A673 (cell line): ENCODE results near the gene FGF1. TPM values are rescaled to one million over a fixed set of nuclear protein-coding genes. Genes with fewer than 3 reads are reported as not detected.
A peak's percentile ranks its signal among the peaks of the same experiment; 100 is the strongest.

Source experiments
- BruUV-seq: library from RNA; stranded (reverse); fragments of 400-500 nt; replicated peaks from 2 replicates; lab custom pipeline; 2021; lab: Mats Ljungman, UMichigan
- CTCF ChIA-PET: fragments of 300-600 bp; sonication (Branson Sonifier 250); formaldehyde crosslinking; loops from one replicate; lab custom pipeline; 2022; ENCODE audit warnings: antibody characterized with exemption; lab: Charles Lee
- POLR2A ChIA-PET: fragments of 300-600 bp; sonication (Branson Sonifier 250); formaldehyde crosslinking; loops from one replicate; lab custom pipeline; 2022; ENCODE audit warnings: antibody characterized with exemption; ENCODE audit not compliant: low non-redundant PET; lab: Charles Lee
- DNase-seq: peaks from one replicate; pipeline ENCODE4 v3.0.0-alpha.2; 2015; ENCODE audit warnings: low spot score
- H3K27ac ChIP-seq: fragments of 200-600 bp; sonication (generic); 2 replicates; pipeline ENCODE4 v1.5.1; 2016; ENCODE audit warnings: mixed run types, low read depth, mild to moderate bottlenecking, mixed read lengths, antibody characterized with exemption, low read length; ENCODE audit not compliant: poor library complexity, severe bottlenecking
- H3K27me3 ChIP-seq: fragments of 200-600 bp; sonication (generic); replicated peaks from 2 replicates; pipeline ENCODE4 v1.6.1; 2017; ENCODE audit warnings: mixed run types, low read depth, mild to moderate bottlenecking, mixed read lengths, antibody characterized with exemption, low read length; ENCODE audit not compliant: insufficient read depth, poor library complexity
- H3K36me3 ChIP-seq: fragments of 200-600 bp; sonication (generic); 2 replicates; pipeline ENCODE4 v1.6.1; 2016; ENCODE audit warnings: mixed run types, mild to moderate bottlenecking, mixed read lengths, antibody characterized with exemption, low read length; ENCODE audit not compliant: insufficient read depth, poor library complexity, severe bottlenecking
- H3K4me1 ChIP-seq: fragments of 200-600 bp; sonication (generic); 2 replicates; pipeline ENCODE4 v1.6.1; 2017; ENCODE audit warnings: mixed run types, mild to moderate bottlenecking, mixed read lengths, antibody characterized with exemption, low read length; ENCODE audit not compliant: insufficient read depth, poor library complexity, severe bottlenecking
- H3K4me3 ChIP-seq: fragments of 200-600 bp; sonication (generic); 2 replicates; pipeline ENCODE4 v1.5.1; 2016; ENCODE audit warnings: low read depth, mixed run types, mild to moderate bottlenecking, mixed read lengths, low read length; ENCODE audit not compliant: poor library complexity, severe bottlenecking
- H3K9me3 ChIP-seq: fragments of 200-600 bp; sonication (generic); 2 replicates; pipeline ENCODE4 v1.6.1; 2016; ENCODE audit warnings: mixed run types, low read depth, mild to moderate bottlenecking, mixed read lengths, antibody characterized with exemption, low read length; ENCODE audit not compliant: poor library complexity, severe bottlenecking
- CTCF ChIP-seq: fragments of 300-800, 200-600 bp; sonication (generic); conservative IDR thresholded peaks from 2 replicates; pipeline ENCODE4 v1.5.1; 2017; ENCODE audit warnings: low read depth, mild to moderate bottlenecking, antibody characterized with exemption, low read length, moderate library complexity, mixed read lengths
- EZH2 ChIP-seq: fragments of 200-600 bp; sonication (generic); IDR thresholded peaks from 2 replicates; pipeline ENCODE4 v1.6.1; 2017; ENCODE audit warnings: borderline replicate concordance, low read depth, mild to moderate bottlenecking, mixed read lengths, antibody characterized with exemption, low read length; ENCODE audit not compliant: poor library complexity, severe bottlenecking
- intact Hi-C: fragments of 100-400 bp; cut with micrococcal nuclease; formaldehyde crosslinking; loops from one replicate; pipeline ENCODE4 v1.10.0; 2022; ENCODE audit not compliant: unreplicated experiment
- total RNA-seq: library from RNA; stranded (reverse); gene quantifications from 2 replicates; pipeline ENCODE4 v1.2.3, GENCODE V29; 2021

FGF1 gene
- total RNA-seq, 1 experiment from 2014 or later: 0.71 TPM

- no peaks in the 10 kb centered on the region for H3K36me3 ChIP-seq
- ChIA-PET POLR2A (no interaction called here), CTCF (interaction anchor here (0.9 kb wide), 1 partner anchor 99 kb away, joined by 3 read pairs; no protein-coding TSS in a partner anchor)
- BruUV-seq: no TSS peak
- intact Hi-C loops: no loop called here
- TF ChIP-seq CTCF (no peak), EZH2 (no peak)
- DNase-seq: no peak
- no peak overlapping the region for H3K27ac ChIP-seq
- H3K4me1 ChIP-seq: peaks cover 15% of the 10 kb centered on the region
- no peak overlapping the region for H3K4me3 ChIP-seq
- H3K27me3 ChIP-seq: no peaks in the 10 kb centered on the region
- H3K9me3 ChIP-seq: no peaks in the 10 kb centered on the region
Observed at GRCh38 chr5:142600092-142600491, 85.8 kb downstream of the FGF1 start.

GRCh38 chr5:142598338-142598700 is 87.6 kb downstream of the FGF1 start:
- peaks cover 21% of the 10 kb centered on the region for H3K4me1 ChIP-seq
- no peak for DNase-seq
- intact Hi-C loops: no loop called here
- ChIA-PET CTCF (no interaction called here), POLR2A (no interaction called here)
- no TSS peak for BruUV-seq
- TF ChIP-seq EZH2: no peak
- TF ChIP-seq CTCF: no peak
- H3K27me3 ChIP-seq: no peaks in the 10 kb centered on the region
- H3K36me3 ChIP-seq: no peaks in the 10 kb centered on the region
- no peaks in the 10 kb centered on the region for H3K9me3 ChIP-seq
- no peak overlapping the region for H3K4me3 ChIP-seq
- H3K27ac ChIP-seq: no peak overlapping the region

- no peak overlapping the region for H3K4me3 ChIP-seq
- no peak overlapping the region for H3K27ac ChIP-seq
- POLR2A ChIA-PET: no interaction called here
- H3K4me1 ChIP-seq: peaks cover 23% of the 10 kb centered on the region
- CTCF ChIA-PET: no interaction called here
- H3K27me3 ChIP-seq: no peaks in the 10 kb centered on the region
- DNase-seq: peak; percentile 65
- TF ChIP-seq EZH2 (no peak), CTCF (no peak)
- H3K36me3 ChIP-seq: no peaks in the 10 kb centered on the region
- no TSS peak for BruUV-seq
- intact Hi-C loops: no loop called here
- H3K9me3 ChIP-seq: no peaks in the 10 kb centered on the region
Observed at GRCh38 chr5:142597546-142598337, 88.1 kb downstream of the FGF1 start.
